Parathyroid adenoma (tissue), 2 donors: ENCODE results near the gene NLGN1.

ENCODE experiments used
- H2AFZ ChIP-seq: fragments of 300-600 bp; sonication (generic); one replicate; pipeline ENCODE4 v1.7.0; 2017; ENCODE audit warnings: antibody characterized with exemption, mild to moderate bottlenecking
- H3K27ac ChIP-seq: fragments of 300-600 bp; sonication (generic); one replicate; pipeline ENCODE4 v1.7.0; 2017
- H3K27me3 ChIP-seq: fragments of 300-600 bp; sonication (generic); one replicate; pipeline ENCODE4 v1.7.0; 2017; ENCODE audit warnings: low read length; ENCODE audit not compliant: control insufficient read depth, insufficient read depth
- H3K36me3 ChIP-seq: fragments of 300-600 bp; sonication (generic); one replicate; pipeline ENCODE4 v1.7.0; 2017; ENCODE audit warnings: low read length; ENCODE audit not compliant: control insufficient read depth, insufficient read depth
- H3K4me1 ChIP-seq: fragments of 300-600 bp; sonication (generic); one replicate; pipeline ENCODE4 v1.7.0; 2017; ENCODE audit warnings: control low read depth
- H3K4me2 ChIP-seq: fragments of 300-600 bp; sonication (generic); one replicate; pipeline ENCODE4 v1.7.0; 2017; ENCODE audit warnings: low read length
- H3K4me3 ChIP-seq: fragments of 300-600 bp; sonication (generic); one replicate; pipeline ENCODE4 v1.7.0; 2017; ENCODE audit warnings: low read depth, low read length
- H3K79me2 ChIP-seq: fragments of 300-600 bp; sonication (generic); one replicate; pipeline ENCODE4 v1.7.0; 2017; ENCODE audit warnings: control low read depth
- H3K9ac ChIP-seq: fragments of 300-600 bp; sonication (generic); one replicate; pipeline ENCODE4 v1.7.0; 2017; ENCODE audit warnings: mild to moderate bottlenecking
- H3K9me3 ChIP-seq: fragments of 300-600 bp; sonication (generic); one replicate; pipeline ENCODE4 v1.7.0; 2017; ENCODE audit warnings: low read length; ENCODE audit not compliant: control insufficient read depth
- CTCF ChIP-seq: fragments of 300-600 bp; sonication (generic); IDR thresholded peaks from one replicate; pipeline ENCODE4 v1.7.0; 2017; ENCODE audit warnings: antibody characterized with exemption, mild to moderate bottlenecking
- donor health status: primary hyperparathyroidism.

The NLGN1 gene

GRCh38 chr3:173865900-173866498 lies 468.5 kb downstream of the NLGN1 start:
- H3K4me3 ChIP-seq, result no peak overlapping the region
- TF ChIP-seq CTCF, result no peak
- H3K36me3 ChIP-seq, result no peaks in the 10 kb centered on the region
- H3K9me3 ChIP-seq, result no peaks in the 10 kb centered on the region
- no peak overlapping the region for H3K9ac ChIP-seq
- no peak overlapping the region for H3K4me2 ChIP-seq
- no peak overlapping the region for H3K27ac ChIP-seq
- no peaks in the 10 kb centered on the region for H3K79me2 ChIP-seq
- H2AFZ ChIP-seq, result no peak overlapping the region
- H3K4me1 ChIP-seq, result no peaks in the 10 kb centered on the region
- H3K27me3 ChIP-seq, result no peaks in the 10 kb centered on the region

- TF ChIP-seq CTCF, result no peak
- no peak overlapping the region for H3K9ac ChIP-seq
- no peak overlapping the region for H3K27ac ChIP-seq
- no peak overlapping the region for H2AFZ ChIP-seq
- no peaks in the 10 kb centered on the region for H3K4me1 ChIP-seq
- H3K4me2 ChIP-seq, result no peak overlapping the region
- H3K9me3 ChIP-seq, result no peaks in the 10 kb centered on the region
- no peaks in the 10 kb centered on the region for H3K79me2 ChIP-seq
- H3K27me3 ChIP-seq, result no peaks in the 10 kb centered on the region
- H3K4me3 ChIP-seq, result no peak overlapping the region
- H3K36me3 ChIP-seq, result no peaks in the 10 kb centered on the region
These were observed 472.2 kb downstream of the NLGN1 start for GRCh38 chr3:173869766-173870165.

GRCh38 chr3:173870976-173871375 lies 473.4 kb downstream of the NLGN1 start:
- no peak overlapping the region for H3K4me2 ChIP-seq
- no peak for TF ChIP-seq CTCF
- no peaks in the 10 kb centered on the region for H3K27me3 ChIP-seq
- H3K9ac ChIP-seq, result no peak overlapping the region
- no peaks in the 10 kb centered on the region for H3K36me3 ChIP-seq
- no peak overlapping the region for H2AFZ ChIP-seq
- H3K9me3 ChIP-seq, result no peaks in the 10 kb centered on the region
- no peaks in the 10 kb centered on the region for H3K4me1 ChIP-seq
- no peak overlapping the region for H3K27ac ChIP-seq
- no peaks in the 10 kb centered on the region for H3K79me2 ChIP-seq
- H3K4me3 ChIP-seq, result no peak overlapping the region

GRCh38 chr3:173875790-173876189 lies 478.2 kb downstream of the NLGN1 start:
- Histone ChIP-seq H3K4me1 (no peaks in the 10 kb centered on the region), H3K9me3 (no peaks in the 10 kb centered on the region), H3K9ac (no peak overlapping the region), H3K27ac (no peak overlapping the region), H2AFZ (no peak overlapping the region), H3K4me2 (no peak overlapping the region), H3K27me3 (no peaks in the 10 kb centered on the region), H3K4me3 (no peak overlapping the region), H3K36me3 (no peaks in the 10 kb centered on the region), H3K79me2 (no peaks in the 10 kb centered on the region)
- no peak for TF ChIP-seq CTCF

- H3K4me1 ChIP-seq, result no peaks in the 10 kb centered on the region
- H3K27me3 ChIP-seq, result no peaks in the 10 kb centered on the region
- H3K4me2 ChIP-seq, result no peak overlapping the region
- H3K27ac ChIP-seq, result no peak overlapping the region
- no peaks in the 10 kb centered on the region for H3K79me2 ChIP-seq
- H3K4me3 ChIP-seq, result no peak overlapping the region
- no peaks in the 10 kb centered on the region for H3K36me3 ChIP-seq
- no peak overlapping the region for H2AFZ ChIP-seq
- no peak overlapping the region for H3K9ac ChIP-seq
- H3K9me3 ChIP-seq, result no peaks in the 10 kb centered on the region
- no peak for TF ChIP-seq CTCF
These were observed 478.9 kb downstream of the NLGN1 start for GRCh38 chr3:173876476-173876875.
